ENCODE measurements around the gene F3.
"Not testable (repeated sequence)": the region's sequence is repeated elsewhere in the genome, so short reads cannot be mapped to it uniquely, and the experiment has no call there.

Gene F3
- 0 to 0.54 (median 0.16) reads per million in 4 donors for total RNA-seq

- DNase-seq: peak in 4 of 5 donors; percentile 3 to 68 (median 14)
Observed at GRCh38 chr1:94541246-94542087, at the start of gene F3. Gene F3, minus strand, starts transcription at chr1:94541759. Its CDS starts 123 bp downstream, at chr1:94541636.

GRCh38 chr1:94590203-94591137 lies 48.9 kb upstream of the F3 start:
- DNase-seq: no peak

GRCh38 chr1:94589728-94590127 lies 48.2 kb upstream of the F3 start:
- DNase-seq: no peak

GRCh38 chr1:94582565-94582964 lies 41.0 kb upstream of the F3 start:
- no peak for DNase-seq

- no peak for DNase-seq
Observed at GRCh38 chr1:94580367-94581115, 39.0 kb upstream of the F3 start.

GRCh38 chr1:94579876-94580294 lies 38.3 kb upstream of the F3 start:
- no peak for DNase-seq

GRCh38 chr1:94578856-94579255 lies 37.3 kb upstream of the F3 start:
- DNase-seq: no peak

- not testable (repeated sequence) for DNase-seq
Observed at GRCh38 chr1:94573917-94574316, 32.4 kb upstream of the F3 start.

DNA sequence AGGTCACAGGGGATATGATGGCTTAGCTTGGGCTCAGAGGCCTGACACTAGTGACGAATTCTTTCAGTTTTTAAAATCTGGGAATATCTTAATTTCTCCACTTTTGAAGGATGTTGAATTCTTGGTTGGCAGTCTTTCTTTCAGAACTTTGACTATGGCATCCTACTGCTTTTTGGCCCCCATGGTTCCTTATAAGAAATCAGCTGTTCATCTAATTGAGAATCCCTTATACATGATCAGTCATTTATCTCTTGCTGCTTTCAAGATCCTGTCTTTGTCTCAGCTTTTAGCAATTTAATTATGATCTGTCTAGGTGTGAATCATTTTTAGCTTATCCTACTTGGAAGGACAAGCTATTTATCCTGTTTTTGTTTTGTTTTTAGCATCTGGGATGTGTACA lies 31.2 kb upstream of the F3 start:
- no peak for DNase-seq

GRCh38 chr1:94570965-94571364 lies 29.4 kb upstream of the F3 start:
- DNase-seq: not testable (repeated sequence)

DNA sequence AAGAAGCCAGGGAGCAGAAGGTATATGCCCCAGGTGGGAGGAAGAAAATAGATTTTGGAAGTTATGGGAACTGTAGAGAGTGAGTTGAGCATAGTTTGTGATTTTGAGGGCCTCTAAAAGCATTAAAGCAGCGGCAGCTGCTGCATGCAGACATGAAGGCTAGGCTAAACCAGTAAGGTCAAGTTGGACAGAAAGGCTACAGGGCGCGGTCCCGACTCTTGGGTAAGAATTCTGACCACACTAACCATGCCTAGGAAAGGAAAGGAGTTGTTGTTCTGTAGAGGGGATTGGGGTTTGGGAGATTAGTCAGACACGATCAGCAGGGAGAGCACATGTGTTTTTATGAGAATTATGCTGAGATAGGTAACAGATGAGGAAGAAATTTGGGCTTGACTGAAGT lies 27.2 kb upstream of the F3 start:
- DNase-seq: not testable (repeated sequence)

DNA sequence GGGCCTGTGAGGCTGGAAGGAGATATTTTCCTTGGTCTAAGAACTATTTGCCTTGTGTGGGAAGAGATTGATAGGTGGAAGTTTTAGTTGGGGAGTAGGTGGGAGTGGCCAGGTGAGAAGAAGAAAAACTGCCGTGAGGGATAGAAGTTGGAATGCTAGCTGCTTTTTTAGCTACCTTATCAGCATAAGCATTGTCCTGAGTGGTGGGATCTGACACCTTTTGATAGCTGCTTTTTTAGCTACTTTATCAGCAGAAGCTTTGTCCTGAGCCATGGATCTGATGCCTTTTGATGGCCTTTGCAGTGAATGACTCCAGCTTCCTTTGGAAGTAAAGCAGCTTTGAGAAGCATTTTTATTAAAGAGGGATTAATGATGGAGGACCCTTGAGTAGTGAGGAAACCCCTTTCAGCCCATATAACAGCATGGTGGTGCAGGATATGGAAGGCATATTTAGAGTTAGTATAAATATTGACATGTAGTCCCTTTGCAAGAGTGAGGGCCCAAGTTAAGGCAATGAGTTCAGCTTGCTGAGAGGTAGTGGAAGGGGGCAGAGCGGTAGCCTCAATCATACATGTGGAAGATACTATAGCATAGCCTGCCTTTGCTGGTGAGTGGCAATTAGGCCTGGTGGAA lies 26.5 kb upstream of the F3 start:
- not testable (repeated sequence) for DNase-seq

DNA sequence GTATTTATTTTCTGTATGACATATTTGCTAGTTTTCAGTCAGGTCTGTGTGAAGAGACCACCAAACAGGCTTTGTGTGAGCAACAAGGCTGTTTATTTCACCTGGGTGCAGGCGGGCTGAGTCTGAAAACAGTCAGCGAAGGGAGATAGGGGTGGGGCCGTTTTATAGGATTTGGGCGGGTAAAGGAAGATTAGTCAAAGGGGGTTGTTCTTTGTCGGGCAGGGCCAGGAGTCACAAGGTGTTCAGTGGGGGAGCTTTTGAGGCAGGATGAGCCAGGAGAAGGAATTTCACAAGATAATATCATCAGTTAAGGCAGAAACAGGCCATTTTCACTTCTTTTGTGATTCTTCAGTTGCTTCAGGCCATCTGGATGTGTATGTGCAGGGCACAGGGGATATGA lies 24.9 kb upstream of the F3 start:
- not testable (repeated sequence) for DNase-seq

- no peak for DNase-seq
Observed at GRCh38 chr1:94565901-94566300, 24.3 kb upstream of the F3 start.

GRCh38 chr1:94562519-94563260 lies 21.1 kb upstream of the F3 start:
- no peak for DNase-seq

DNA sequence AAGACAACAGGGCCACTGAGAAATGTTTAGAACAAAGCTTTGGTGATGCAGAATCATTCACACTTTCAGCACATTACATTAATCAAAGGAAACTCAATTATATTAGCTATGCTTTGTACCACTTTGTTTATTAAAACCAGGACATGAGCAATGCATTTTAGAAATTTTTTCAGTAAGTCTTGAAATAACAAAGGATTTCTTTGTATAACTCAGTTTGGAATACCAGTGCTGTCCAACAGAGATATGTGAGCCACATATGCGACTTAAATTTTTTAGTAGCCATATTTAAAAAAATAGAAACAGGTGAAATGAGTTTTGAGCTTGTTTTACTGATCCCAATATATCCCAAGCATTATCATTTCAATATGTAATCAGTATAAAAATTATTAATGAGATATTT lies 18.8 kb upstream of the F3 start:
- DNase-seq: no peak

DNA sequence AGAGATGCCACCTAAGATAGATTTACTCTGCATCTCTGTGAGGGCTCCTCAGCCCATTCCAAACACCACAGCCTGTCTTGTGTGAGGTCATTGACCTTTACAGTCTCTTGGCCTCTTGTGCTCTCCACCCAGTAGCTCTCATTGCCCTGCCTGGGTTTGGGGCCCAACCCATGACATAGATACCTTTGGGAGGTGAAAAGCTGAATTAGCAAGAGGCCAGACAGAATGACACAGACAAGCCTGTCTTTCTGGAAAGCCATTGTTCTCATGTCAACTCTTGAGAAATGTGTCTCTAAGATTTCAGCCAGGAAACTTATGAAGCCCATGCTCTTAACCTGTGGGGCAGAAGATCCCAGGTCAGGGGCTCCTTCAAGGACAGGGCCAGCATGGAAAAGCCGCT lies 18.4 kb upstream of the F3 start:
- no peak for DNase-seq

- DNase-seq: no peak
Observed at GRCh38 chr1:94555091-94555490, 13.5 kb upstream of the F3 start.

- no peak for DNase-seq
Observed at GRCh38 chr1:94554580-94554979, 13.0 kb upstream of the F3 start.

DNA sequence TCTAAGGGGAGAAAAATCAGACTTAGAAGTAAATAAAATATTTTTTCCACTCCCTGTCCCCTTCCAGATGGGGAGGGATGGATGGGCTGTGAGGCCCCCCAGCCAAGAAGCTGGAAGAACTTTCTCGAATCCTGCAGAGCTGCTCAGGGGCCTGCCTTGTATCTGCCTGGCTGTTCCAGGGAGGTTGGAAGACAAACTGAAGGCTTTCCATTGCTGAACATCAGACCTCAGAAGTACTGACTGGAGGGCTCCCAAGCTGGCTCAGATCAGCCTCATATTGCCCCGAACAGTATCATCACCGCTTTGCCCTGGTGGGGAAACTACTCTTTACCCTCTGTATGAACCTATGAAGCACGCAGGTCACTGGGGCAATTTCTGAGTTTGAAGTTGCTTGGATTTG lies 12.4 kb upstream of the F3 start:
- DNase-seq: no peak

DNA sequence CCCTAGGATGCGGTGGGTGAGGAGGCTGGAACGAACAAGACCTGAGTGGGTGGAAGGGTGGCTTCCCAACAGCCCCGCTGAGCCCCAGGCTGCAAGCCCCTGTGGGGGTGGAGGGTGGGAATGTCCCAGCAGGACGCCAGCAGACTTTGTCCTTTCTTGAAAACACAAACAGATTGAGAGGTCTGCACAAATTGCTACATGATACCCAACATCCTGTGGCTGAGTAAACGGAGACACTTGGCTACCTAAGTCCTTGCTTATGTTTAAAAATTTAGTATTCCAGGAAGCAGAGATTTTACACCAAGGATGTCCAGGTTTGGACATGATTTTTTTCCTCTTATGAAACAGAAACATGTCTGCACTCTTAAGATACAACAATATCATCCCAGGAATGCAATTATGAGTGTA lies 11.8 kb upstream of the F3 start:
- DNase-seq: no peak

Data from T-helper 1 cell (primary cell).